HUES6 (cell line): Measurements from ENCODE around the gene MYOCOS.

Experiments used
- H3K27ac ChIP-seq: 2 replicates; pipeline ENCODE4 v1.7.0; 2013; ENCODE audit warnings: low read depth, mild to moderate bottlenecking, low read length, inconsistent platforms
- H3K27me3 ChIP-seq: 2 replicates; pipeline ENCODE4 v1.6.1; 2013; ENCODE audit warnings: low read length; ENCODE audit not compliant: control insufficient read depth, insufficient read depth
- H3K36me3 ChIP-seq: 2 replicates; pipeline ENCODE4 v1.6.1; 2013; ENCODE audit warnings: low read length; ENCODE audit not compliant: control insufficient read depth, insufficient read depth
- H3K4me1 ChIP-seq: 2 replicates; pipeline ENCODE4 v1.6.1; 2013; ENCODE audit warnings: low read length; ENCODE audit not compliant: control insufficient read depth, insufficient read depth
- H3K4me3 ChIP-seq: 2 replicates; pipeline ENCODE4 v1.5.1; 2013; ENCODE audit warnings: low read depth, low read length
- H3K9ac ChIP-seq: one replicate; pipeline ENCODE4 v1.6.1; 2013; ENCODE audit warnings: mild to moderate bottlenecking, low read length
- H3K9me3 ChIP-seq: 2 replicates; pipeline ENCODE4 v1.6.1; 2013; ENCODE audit warnings: low read depth, low read length; ENCODE audit not compliant: control insufficient read depth, insufficient read depth

MYOCOS gene

GRCh38 chr1:171663854-171664575, 42.0 kb downstream of the MYOCOS start:
- Histone ChIP-seq H3K4me3 (no peak overlapping the region), H3K4me1 (peaks cover 4% of the 10 kb centered on the region; the same call in 1 of the 2 replicates), H3K9ac (no peak overlapping the region), H3K36me3 (no peaks in the 10 kb centered on the region), H3K9me3 (no peaks in the 10 kb centered on the region), H3K27ac (no peak overlapping the region), H3K27me3 (no peaks in the 10 kb centered on the region)

GRCh38 chr1:171664976-171665375, 42.9 kb downstream of the MYOCOS start:
- Histone ChIP-seq H3K4me3 (no peak overlapping the region), H3K9ac (no peak overlapping the region), H3K4me1 (peaks cover 4% of the 10 kb centered on the region; the same call in 1 of the 2 replicates), H3K36me3 (no peaks in the 10 kb centered on the region), H3K9me3 (no peaks in the 10 kb centered on the region), H3K27ac (no peak overlapping the region), H3K27me3 (no peaks in the 10 kb centered on the region)

GRCh38 chr1:171666114-171666769, 44.2 kb downstream of the MYOCOS start:
- no peaks in the 10 kb centered on the region for H3K9me3 ChIP-seq
- H3K27me3 ChIP-seq = no peaks in the 10 kb centered on the region
- no peaks in the 10 kb centered on the region for H3K36me3 ChIP-seq
- H3K27ac ChIP-seq = no peak overlapping the region
- H3K9ac ChIP-seq = no peak overlapping the region
- H3K4me3 ChIP-seq = no peak overlapping the region
- peaks cover 3% of the 10 kb centered on the region; the same call in 1 of the 2 replicates for H3K4me1 ChIP-seq

GRCh38 chr1:171668372-171668771, 46.3 kb downstream of the MYOCOS start:
- Histone ChIP-seq H3K9me3 (no peaks in the 10 kb centered on the region), H3K4me3 (no peak overlapping the region), H3K27ac (no peak overlapping the region), H3K4me1 (no peaks in the 10 kb centered on the region), H3K27me3 (no peaks in the 10 kb centered on the region), H3K36me3 (no peaks in the 10 kb centered on the region), H3K9ac (no peak overlapping the region)

GRCh38 chr1:171670739-171671138, 48.7 kb downstream of the MYOCOS start:
- H3K27me3 ChIP-seq = no peaks in the 10 kb centered on the region
- H3K27ac ChIP-seq = no peak overlapping the region
- no peaks in the 10 kb centered on the region for H3K9me3 ChIP-seq
- no peaks in the 10 kb centered on the region for H3K4me1 ChIP-seq
- no peak overlapping the region for H3K4me3 ChIP-seq
- no peaks in the 10 kb centered on the region for H3K36me3 ChIP-seq
- H3K9ac ChIP-seq = no peak overlapping the region

- no peak overlapping the region for H3K4me3 ChIP-seq
- H3K27me3 ChIP-seq = no peaks in the 10 kb centered on the region
- no peaks in the 10 kb centered on the region for H3K4me1 ChIP-seq
- no peaks in the 10 kb centered on the region for H3K9me3 ChIP-seq
- no peaks in the 10 kb centered on the region for H3K36me3 ChIP-seq
- no peak overlapping the region for H3K27ac ChIP-seq
- no peak overlapping the region for H3K9ac ChIP-seq
Measured at GRCh38 chr1:171674431-171675405, 52.7 kb downstream of the MYOCOS start.
